H54 (cell line): ENCODE measurements around the gene POC1A.

Experiments used
- DNase-seq: peaks from one replicate; pipeline ENCODE4 v3.0.0; 2011; ENCODE audit warnings: low spot score, mixed read lengths; ENCODE audit not compliant: insufficient read length
- FAIRE-seq: peaks from 3 replicates; lab custom pipeline; 2011; peaks lifted over from hg19 to GRCh38; lab: Jason Lieb, UNC
- POLR2A ChIP-seq: IDR thresholded peaks from 2 replicates; pipeline ENCODE4 v1.6.1; 2011; ENCODE audit warnings: low read depth, mild to moderate bottlenecking, low read length

Gene POC1A

DNA sequence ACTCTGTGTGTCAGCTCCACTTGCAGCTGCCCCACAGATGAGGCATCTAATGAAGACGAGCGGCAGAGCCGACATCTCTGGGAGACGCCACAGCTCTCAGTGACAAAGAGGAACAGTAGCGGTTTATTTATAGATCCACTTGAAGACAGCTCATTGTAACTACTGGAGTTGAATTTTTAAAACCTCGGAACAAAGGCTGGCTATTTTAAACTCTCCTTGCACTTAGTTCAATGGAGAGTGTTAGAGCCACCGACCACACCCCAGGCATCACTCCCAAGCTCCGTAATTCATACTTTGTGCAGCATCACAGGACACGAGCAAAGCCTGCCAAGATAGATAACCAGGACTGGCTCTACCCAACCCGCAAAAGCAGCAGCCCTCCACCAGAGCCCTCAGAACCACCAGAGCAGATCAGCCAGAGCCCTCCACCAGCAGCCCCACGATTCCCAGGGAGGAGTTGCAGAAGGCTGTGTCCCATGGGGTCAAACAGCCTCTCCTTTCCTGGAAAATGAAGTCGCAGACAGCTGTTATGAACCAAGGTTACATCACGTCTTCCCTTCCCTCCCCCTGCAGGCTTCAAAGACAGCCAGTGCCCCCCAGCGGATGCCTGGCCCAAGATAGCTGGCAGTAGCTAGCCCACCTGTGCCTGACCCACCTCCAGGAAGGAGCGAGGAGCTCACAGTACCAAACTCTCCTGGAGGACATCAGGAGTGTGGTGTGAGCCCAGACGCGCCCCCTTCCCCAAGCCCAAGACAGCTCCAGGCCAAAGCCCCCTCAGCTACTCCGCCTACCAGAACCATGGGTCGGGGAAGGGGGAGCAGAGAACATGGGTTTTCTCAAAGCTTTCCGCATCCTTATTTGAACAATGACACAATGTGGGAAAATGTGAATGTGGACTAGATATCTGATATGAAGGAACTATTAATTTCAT lies 45.7 kb downstream of the POC1A start:
- TF ChIP-seq POLR2A, result no peak
- FAIRE-seq (no peak), DNase-seq (no peak)

DNA sequence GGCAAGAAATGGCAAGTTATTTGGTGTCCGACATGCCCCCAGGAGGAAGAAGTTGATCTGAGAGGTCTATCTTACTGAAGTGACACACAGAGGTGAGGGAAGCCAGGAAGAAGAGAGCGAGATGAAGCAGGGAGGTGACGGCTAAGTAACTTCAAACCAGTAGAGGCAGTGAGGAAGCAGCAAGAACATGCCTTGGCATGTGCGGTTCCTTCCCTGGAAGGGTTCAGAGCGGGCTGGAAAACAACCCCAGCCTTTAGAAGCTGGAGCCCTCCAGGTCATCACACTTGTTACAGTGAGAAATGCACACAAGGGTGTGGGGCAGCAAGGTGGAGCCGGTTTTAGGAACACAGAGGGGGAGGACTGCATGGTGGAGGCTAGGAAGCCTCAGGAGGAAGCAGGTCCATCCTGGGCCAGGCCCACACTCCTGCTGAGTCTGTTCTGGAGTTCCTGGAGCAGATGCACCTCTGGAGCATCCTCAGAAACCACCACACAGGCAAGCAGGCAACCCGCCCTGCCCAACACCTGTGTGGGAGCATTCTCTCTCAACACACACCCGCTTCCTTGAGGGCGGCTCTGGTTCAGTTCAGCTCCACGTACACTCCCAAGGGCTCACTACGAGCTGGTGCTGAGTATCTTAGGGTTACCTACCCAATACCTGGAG lies 47.1 kb downstream of the POC1A start:
- no peak for FAIRE-seq

DNA sequence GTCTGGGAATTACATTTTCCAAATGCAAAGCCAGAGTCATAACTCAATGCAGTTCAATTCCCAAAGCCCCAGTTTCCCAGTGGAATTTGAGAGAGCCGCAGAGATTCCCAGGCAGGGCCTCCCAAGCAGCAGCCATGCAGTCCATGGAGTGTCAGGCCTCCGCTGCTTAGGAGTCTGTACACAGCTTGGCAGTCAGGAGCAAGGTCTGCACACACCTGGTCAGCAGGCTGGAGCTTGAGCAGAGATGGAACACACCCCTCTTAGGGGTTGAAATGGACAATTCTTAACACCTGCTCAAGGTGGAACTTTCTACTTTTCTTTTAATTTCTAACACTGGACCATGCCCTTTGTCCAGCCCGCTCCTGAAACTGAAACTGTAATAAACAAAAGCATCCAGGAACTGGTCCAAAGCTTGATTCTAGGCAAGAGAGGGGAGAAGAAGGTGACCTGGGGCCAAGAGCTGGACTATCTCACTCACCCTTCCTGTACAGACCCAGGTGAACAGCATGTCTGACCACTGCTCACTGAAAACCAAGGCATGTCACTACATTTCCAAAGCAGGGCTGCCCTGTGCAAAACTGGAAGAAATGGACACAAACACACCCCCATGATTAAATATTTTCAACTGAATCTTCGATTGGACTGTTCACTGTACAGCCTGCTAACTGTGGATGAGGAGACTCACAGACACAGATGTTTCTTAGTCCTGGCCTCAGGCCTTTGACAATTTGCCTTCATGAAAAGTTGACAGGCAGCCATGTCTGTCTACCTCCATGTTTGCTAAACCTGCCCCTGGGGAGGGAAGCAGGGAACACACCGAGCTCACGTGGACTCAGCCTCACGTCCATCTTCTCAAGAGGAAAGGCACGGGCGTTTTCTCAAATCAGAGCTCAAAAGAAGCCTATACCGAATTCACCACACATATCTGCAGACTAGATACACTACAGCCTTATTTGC lies 49.3 kb downstream of the POC1A start:
- FAIRE-seq, result no peak
- no peak for TF ChIP-seq POLR2A
- no peak for DNase-seq

More for the DNA sequence above, 47.1 kb downstream of the POC1A start:
- TF ChIP-seq POLR2A, result no peak
- DNase-seq, result no peak

DNA sequence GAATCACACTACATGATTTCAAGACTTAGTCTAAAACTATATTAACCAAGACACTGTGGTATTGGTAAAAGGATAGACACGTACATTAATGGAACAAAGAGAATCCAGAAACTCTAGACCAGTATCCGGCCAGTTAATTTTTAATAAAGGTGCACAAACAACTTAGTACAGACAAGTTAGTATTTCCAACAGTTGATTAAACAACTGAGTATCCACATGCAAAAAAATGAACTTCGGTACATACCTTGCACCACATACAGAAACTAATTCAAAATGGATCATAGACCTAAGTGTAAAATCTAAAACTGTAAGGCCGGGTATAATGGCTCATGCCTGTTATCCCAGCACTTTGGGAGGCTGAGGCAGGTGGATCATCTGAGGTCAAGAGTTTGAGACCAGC lies 51.3 kb downstream of the POC1A start:
- FAIRE-seq (no peak), DNase-seq (no peak)
- no peak for TF ChIP-seq POLR2A

DNA sequence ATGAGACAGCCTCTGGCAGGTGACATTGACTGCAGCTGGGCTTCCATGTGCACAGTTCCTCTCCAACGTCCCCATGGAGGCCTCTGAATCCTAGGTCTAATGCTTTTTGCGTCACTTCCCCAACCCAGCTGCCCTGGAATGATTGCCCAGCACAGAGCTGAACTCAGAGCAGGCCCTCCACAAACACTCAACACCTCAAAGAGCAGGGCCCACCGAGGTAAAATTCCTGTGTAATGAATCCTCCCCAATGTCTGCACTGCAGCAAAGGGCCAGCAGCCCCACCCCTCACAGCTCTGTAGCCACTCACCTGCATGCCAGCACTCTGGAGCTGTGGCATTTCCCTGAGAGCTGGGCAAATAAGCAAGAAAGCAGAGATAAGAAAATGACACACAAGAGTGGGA lies 55.2 kb downstream of the POC1A start:
- DNase-seq (no peak), FAIRE-seq (no peak)
- no peak for TF ChIP-seq POLR2A

DNA sequence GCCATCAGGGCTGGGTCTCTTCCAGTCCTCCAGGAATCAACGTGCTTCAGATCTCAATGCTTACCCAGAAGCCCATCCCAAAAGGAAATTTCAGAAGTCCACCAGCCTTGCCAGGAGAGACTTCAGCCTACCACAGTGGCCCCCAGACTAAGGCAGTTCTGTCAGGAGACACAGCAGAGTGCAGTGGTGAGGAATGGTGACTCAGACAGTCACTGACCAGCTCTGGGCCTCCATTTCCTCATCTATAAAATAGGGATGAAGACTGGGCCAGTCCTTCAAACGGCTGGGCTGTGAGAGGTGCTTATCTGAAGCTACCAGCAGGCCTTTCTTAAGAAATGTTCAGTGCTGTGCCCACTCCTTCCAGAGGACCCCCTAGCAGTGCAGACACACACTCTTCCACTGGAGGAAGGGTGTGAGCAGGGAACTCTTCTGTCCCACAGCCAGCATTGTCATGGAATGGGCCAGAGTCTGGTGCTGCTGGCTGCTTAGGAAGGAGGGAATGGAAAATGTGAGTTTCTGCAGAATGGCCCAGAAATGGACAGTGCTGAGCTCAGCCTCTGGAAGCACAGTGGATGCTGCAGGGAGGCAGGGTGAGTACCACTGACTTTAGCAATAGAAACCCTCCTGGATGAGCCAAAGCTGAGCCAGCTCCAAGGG lies 56.2 kb downstream of the POC1A start:
- FAIRE-seq (no peak), DNase-seq (no peak)
- TF ChIP-seq POLR2A, result no peak

DNA sequence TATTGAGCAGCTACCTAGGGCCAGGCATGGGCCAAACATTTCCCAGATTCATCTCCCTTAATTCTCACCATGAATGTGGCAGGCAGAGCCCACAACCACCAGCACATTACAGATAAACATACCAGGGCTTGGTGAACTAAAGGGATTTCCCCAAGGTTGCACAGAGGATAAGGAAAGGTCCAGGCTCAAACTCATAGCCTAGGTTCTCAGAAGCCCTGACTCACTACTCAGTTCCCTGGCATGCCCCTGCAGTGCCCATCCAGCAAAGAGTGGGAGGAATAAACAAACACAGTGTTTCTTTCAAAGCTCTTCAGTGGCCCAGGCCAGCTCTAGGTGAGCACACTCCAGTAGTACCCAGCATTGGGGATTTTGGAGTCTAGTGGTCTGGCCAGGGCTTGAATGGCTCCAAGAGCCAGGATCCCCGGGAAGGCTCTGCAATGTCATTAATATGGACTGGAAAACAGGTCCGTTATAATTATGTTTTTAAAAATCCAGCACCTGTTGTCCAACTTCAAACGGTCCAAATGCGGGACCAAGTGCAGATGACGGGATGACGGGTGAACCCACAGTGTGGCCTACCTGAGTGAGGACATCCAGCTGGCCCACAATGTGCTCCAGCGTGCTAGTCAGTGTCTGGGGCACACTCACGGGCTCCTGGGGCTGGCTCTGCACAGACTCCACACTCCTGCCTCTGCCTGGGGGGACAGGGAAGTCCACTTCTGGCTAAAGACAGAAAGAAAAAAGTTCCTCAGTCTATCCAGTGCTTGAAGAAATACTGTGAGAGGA lies 58.0 kb downstream of the POC1A start:
- FAIRE-seq (no peak), DNase-seq (no peak)
- TF ChIP-seq POLR2A, result no peak

DNA sequence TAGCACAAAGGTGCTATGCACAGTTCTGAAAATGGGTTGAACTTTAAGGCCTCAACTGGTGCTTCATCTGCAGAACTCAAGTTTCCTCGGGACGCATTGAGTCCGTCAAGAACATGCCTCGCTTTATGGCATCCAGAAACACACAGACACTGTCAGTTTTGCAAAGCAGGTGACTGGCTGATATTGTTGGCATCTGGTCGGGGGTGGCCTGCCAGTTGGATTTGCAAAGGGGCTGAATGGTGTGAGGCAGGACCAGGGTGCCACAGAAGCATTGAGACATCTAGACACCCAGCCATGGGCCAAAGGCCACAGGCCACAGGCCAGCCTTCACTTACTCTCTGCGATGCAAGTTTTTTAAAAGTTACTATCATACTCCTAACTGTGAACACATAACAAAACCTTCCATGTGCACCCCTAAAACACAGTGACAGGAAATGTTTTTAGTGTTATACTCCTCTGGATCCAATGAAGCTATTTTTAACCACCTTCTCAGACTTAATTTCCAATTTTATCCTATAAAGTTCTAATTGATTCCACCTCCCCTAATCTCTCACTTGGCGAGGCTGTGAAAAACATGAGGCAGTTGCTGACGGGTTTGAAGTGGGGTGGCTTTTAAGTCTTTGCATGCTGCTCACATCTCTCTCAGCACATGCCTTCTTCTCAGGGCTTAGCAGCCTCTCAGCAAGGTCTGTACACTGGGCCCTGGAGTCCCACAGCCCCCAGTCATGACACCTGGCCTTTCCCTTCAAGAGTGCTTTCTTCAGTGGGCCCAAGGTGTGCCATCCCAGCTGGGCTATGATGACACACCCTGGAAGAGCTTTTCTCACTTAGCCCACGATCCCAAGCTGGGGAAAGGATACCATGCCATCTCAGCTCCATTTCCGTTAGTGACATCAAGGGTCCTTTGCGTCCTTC lies 59.4 kb downstream of the POC1A start:
- no peak for TF ChIP-seq POLR2A
- FAIRE-seq, result no peak

DNA sequence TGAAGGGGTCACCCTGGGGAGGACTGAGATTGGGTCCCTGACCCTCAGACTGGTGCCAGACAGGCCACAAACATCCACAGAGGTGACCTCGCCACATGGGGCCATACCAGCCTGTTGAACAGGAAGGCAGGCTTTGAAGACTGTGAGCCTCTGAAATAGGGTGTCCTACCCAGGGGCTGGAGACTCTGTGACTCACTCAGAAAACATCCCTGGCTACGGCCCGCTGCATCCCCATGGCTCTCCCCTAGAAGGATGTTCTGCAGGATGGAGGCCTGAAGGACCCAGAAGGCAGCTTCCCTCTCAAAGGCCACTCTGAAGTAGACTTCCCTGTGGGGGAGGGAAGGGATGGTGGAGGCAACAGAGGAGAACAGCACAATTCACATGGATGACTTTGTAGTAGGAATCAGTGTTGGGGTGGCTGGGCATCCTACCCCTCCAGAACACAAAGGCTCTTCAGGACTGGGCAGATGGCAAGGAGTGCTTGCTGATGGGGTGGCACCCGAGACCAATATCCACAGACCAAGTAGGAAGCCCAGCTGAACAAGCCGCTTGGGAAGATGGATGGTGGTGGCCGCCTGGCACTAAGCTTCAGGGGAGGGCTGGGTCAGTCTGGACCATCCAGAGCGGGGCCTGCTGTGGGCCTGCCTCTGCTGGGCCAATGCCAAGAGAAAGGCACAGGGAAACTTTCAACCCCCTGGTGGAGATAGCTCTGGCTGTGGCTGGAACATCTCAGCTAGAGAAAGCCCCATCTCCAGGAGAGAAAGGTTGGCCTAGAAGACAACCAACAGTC lies 60.3 kb downstream of the POC1A start:
- FAIRE-seq (no peak), DNase-seq (peak; percentile 94)
- no peak for TF ChIP-seq POLR2A

More for the DNA sequence above, 59.4 kb downstream of the POC1A start:
- no peak for DNase-seq

DNA sequence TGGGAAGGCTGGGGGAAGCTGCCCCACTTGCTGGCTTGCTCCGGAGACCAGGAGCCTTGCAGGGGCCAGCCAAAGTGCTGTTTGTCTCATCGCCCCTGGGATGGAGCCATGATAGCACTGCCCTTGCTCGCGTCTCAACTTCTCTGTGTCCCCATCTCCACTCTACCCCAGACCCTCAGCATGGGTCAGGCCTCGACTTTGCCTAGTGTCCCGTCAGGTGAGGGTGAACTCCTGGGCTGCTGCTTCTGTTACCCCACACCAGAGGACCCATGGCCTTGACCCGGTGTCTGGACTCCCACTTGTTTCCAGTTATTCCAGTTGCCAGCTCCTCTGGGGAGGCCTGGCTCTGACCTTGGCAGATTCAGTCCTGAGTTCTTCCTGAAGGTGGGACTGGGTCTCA lies 61.3 kb downstream of the POC1A start:
- DNase-seq (no peak), FAIRE-seq (no peak)
- TF ChIP-seq POLR2A, result no peak

DNA sequence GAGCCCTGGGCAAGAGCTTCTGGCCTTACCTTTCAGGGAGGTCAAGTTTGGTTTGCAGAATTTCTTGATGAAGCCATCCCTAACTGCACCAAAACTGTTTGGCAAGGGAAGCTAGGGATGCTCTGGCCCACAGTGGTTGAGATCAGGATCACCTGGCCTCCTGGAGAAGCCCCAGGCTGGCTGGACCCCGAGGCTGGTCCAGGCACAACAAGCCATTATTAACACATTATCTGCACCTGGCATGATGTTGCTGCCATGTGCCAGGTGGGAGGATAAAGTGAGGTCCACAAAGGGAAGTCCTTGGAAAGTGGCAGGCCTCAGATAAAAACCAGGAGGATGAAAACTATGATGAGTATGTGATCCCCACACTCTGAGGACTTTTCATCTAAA lies 62.0 kb downstream of the POC1A start:
- DNase-seq, result no peak
- no peak for TF ChIP-seq POLR2A
- no peak for FAIRE-seq
